K562 (cell line): ENCODE measurements around the gene HSD3B7. TPM values are rescaled to one million over a fixed set of nuclear protein-coding genes. Genes with fewer than 3 reads are reported as not detected.
A peak's percentile ranks its signal among the peaks of the same experiment; 100 is the strongest.

Experiments used
- BMI1 ChIP-seq: fragments of 150-350 bp; IDR thresholded peaks from 2 replicates; pipeline ENCODE4 v1.6.1; 2014; ENCODE audit warnings: low read length
- EGR1 ChIP-seq: fragments of 450-650 bp; conservative IDR thresholded peaks from 2 replicates; pipeline ENCODE4 v1.6.1; 2017; ENCODE audit warnings: mild to moderate bottlenecking
- ETV5 ChIP-seq: sonication (generic); formaldehyde crosslinking; IDR thresholded peaks from 2 replicates; pipeline ENCODE4 v1.4.0; 2020; ENCODE audit warnings: low read depth, mild to moderate bottlenecking, missing genetic modification reagents
- FOXJ2 ChIP-seq: fragments of 200-800 bp; sonication (Bioruptor generic); IDR thresholded peaks from 2 replicates; pipeline ENCODE4 v1.6.1; 2016; ENCODE audit warnings: missing genetic modification characterization, missing compliant biosample characterization
- FUS ChIP-seq: fragments of 200-400 bp; formaldehyde crosslinking; optimal IDR thresholded peaks from 2 replicates; pipeline ENCODE3; 2017; ENCODE audit warnings: low read depth, low read length
- GTF2E2 ChIP-seq: fragments of 200-800 bp; sonication (Bioruptor generic); IDR thresholded peaks from 2 replicates; pipeline ENCODE4 v1.6.1; 2016; ENCODE audit warnings: missing genetic modification characterization, missing compliant biosample characterization
- MYNN ChIP-seq, 2 experiments: sonication (generic); formaldehyde crosslinking in 1 of 2; IDR thresholded peaks; 2 replicates each; pipeline versions ENCODE4 v1.5.0 to v1.6.1; 2016 to 2020; ENCODE audit warnings: antibody characterized with exemption in 1 of 2, missing genetic modification reagents in 1 of 2
- PHF21A ChIP-seq: fragments of 450-650 bp; IDR thresholded peaks from 2 replicates; pipeline ENCODE4 v1.6.1; 2017; ENCODE audit warnings: low read depth, borderline replicate concordance
- POLR2AphosphoS5 ChIP-seq: IDR thresholded peaks from 2 replicates; pipeline ENCODE4 v1.6.1; 2011; ENCODE audit warnings: mild to moderate bottlenecking, low read depth, low read length, moderate library complexity; ENCODE audit not compliant: control insufficient read depth, insufficient read depth
- SMARCC2 ChIP-seq: fragments of 450-650 bp; IDR thresholded peaks from 2 replicates; pipeline ENCODE4 v1.6.1; 2017; ENCODE audit warnings: antibody characterized with exemption, moderate library complexity, mild to moderate bottlenecking, low read depth
- TAF15 ChIP-seq: fragments of 200-400 bp; formaldehyde crosslinking; IDR thresholded peaks from 2 replicates; pipeline ENCODE4 v1.6.1; 2017; ENCODE audit warnings: mild to moderate bottlenecking, low read depth, low read length, moderate library complexity
- ZBTB11 ChIP-seq, 3 experiments: fragments of 200-800 bp in 1 of 3; fragments of 250-450 bp in 1 of 3; fragments of 450-650 bp in 1 of 3; sonication (Bioruptor Pico) in 1 of 3; sonication (Bioruptor generic) in 1 of 3; formaldehyde crosslinking in 1 of 3; IDR thresholded peaks; 2 replicates each; pipeline versions ENCODE4 v1.6.1 to v1.8.0; 2016 to 2022; ENCODE audit warnings: mild to moderate bottlenecking in 2 of 3, missing genetic modification characterization in 2 of 3, missing compliant biosample characterization in 1 of 3, moderate library complexity in 1 of 3
- ZFP36 ChIP-seq: fragments of 150-350 bp; IDR thresholded peaks from 2 replicates; pipeline ENCODE4 v1.6.1; 2018; ENCODE audit warnings: low read length, low read depth; ENCODE audit not compliant: partially characterized antibody
- ZNF77 ChIP-seq: fragments of 250-450 bp; sonication (Bioruptor Pico); IDR thresholded peaks from 2 replicates; pipeline ENCODE4 v1.5.0; 2020
- polyA plus RNA-seq, 8 experiments: library from polyadenylated mRNA; depleted of rRNA in 4 of 8; stranded (reverse) in 5 of 8; unstranded in 3 of 8; fragments of >200 nt; fragmentation: Nextera tagmentation in 2 of 8; fragmentation: Illumina TruSeq in 1 of 8; extraction: Ambion mirVana in 2 of 8; extraction: Trizol in 1 of 8; gene quantifications; 2 replicates each; pipeline versions ENCODE4 v1.2.1 to v1.2.3, GENCODE V29; 2011 to 2014; ENCODE audit warnings: inconsistent platforms in 1 of 8, missing spikeins in 1 of 8
- total RNA-seq, 7 experiments: library from RNA; depleted of rRNA in 6 of 7; stranded (reverse); fragments of >200 nt in 6 of 7; fragmentation: Illumina TruSeq in 2 of 7; extraction: Trizol in 2 of 7; gene quantifications; 2 replicates each; pipeline versions ENCODE4 v1.2.1 to v1.2.3, GENCODE V29; 2011 to 2021; ENCODE audit warnings: low replicate concordance in 1 of 7
- TF ChIP-seq, protein P1 (sequence below): sonication (generic); formaldehyde crosslinking; IDR thresholded peaks from 2 replicates; pipeline ENCODE4 v1.8.0; 2022; ENCODE audit warnings: mild to moderate bottlenecking, missing genetic modification reagents
- TF ChIP-seq, protein P2 (sequence below): fragments of 250-450 bp; sonication (Bioruptor Pico); IDR thresholded peaks from 2 replicates; pipeline ENCODE4 v1.4.0; 2020; ENCODE audit warnings: borderline replicate concordance
- TF ChIP-seq, protein P3 (sequence below): fragments of 450-650 bp; IDR thresholded peaks from 2 replicates; pipeline ENCODE4 v1.6.1; 2017; ENCODE audit warnings: antibody characterized with exemption

Gene HSD3B7
- total and polyA plus RNA-seq, 9 of the 15 experiments (the other 6 are each of a cell fraction or from before 2014, with no cell fraction given): 5.4 to 49.1 (median 23.0) TPM

- peak; percentile 62 to 96 (median 78); a peak in 5 of 6 replicates for TF ChIP-seq ZBTB11 (CRISPR knock-in tag; IDR thresholded peaks at IDR 0.05)
- TF ChIP-seq POLR2AphosphoS5: peak; percentile 15; the same call in 1 of the 2 replicates
- peak; percentile 86 for TF ChIP-seq FUS
- no peak for TF ChIP-seq ZNF77 (CRISPR knock-in tag)
- TF ChIP-seq PHF21A: no peak
- TF ChIP-seq FOXJ2 (tag): no peak
- TF ChIP-seq SMARCC2: no peak
- TF ChIP-seq EGR1: no peak
- TF ChIP-seq, protein P1, sequence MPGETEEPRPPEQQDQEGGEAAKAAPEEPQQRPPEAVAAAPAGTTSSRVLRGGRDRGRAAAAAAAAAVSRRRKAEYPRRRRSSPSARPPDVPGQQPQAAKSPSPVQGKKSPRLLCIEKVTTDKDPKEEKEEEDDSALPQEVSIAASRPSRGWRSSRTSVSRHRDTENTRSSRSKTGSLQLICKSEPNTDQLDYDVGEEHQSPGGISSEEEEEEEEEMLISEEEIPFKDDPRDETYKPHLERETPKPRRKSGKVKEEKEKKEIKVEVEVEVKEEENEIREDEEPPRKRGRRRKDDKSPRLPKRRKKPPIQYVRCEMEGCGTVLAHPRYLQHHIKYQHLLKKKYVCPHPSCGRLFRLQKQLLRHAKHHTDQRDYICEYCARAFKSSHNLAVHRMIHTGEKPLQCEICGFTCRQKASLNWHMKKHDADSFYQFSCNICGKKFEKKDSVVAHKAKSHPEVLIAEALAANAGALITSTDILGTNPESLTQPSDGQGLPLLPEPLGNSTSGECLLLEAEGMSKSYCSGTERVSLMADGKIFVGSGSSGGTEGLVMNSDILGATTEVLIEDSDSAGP: no peak
- TF ChIP-seq, protein P2, sequence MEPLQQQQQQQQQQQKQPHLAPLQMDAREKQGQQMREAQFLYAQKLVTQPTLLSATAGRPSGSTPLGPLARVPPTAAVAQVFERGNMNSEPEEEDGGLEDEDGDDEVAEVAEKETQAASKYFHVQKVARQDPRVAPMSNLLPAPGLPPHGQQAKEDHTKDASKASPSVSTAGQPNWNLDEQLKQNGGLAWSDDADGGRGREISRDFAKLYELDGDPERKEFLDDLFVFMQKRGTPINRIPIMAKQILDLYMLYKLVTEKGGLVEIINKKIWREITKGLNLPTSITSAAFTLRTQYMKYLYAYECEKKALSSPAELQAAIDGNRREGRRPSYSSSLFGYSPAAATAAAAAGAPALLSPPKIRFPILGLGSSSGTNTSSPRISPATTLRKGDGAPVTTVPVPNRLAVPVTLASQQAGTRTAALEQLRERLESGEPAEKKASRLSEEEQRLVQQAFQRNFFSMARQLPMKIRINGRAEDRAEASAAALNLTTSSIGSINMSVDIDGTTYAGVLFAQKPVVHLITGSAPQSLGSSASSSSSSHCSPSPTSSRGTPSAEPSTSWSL (CRISPR knock-in tag): no peak
- no peak for TF ChIP-seq BMI1
- TF ChIP-seq MYNN (IDR thresholded peaks at IDR 0.05): no peak; the same call in 1 of the 2 replicates
- no peak for TF ChIP-seq MYNN (CRISPR knock-in tag; IDR thresholded peaks at IDR 0.05)
- no peak for TF ChIP-seq TAF15
- TF ChIP-seq GTF2E2 (tag): no peak
- TF ChIP-seq, protein P3, sequence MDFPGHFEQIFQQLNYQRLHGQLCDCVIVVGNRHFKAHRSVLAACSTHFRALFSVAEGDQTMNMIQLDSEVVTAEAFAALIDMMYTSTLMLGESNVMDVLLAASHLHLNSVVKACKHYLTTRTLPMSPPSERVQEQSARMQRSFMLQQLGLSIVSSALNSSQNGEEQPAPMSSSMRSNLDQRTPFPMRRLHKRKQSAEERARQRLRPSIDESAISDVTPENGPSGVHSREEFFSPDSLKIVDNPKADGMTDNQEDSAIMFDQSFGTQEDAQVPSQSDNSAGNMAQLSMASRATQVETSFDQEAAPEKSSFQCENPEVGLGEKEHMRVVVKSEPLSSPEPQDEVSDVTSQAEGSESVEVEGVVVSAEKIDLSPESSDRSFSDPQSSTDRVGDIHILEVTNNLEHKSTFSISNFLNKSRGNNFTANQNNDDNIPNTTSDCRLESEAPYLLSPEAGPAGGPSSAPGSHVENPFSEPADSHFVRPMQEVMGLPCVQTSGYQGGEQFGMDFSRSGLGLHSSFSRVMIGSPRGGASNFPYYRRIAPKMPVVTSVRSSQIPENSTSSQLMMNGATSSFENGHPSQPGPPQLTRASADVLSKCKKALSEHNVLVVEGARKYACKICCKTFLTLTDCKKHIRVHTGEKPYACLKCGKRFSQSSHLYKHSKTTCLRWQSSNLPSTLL: peak; percentile 96
- TF ChIP-seq ETV5 (CRISPR knock-in tag): peak; percentile 56; the same call in 1 of the 2 replicates
- TF ChIP-seq ZFP36: no peak
These were observed 27.4 kb upstream of the HSD3B7 start, which contains the start of gene SETD1A (continued) for GRCh38 chr16:30957456-30958174.
